HG02884 (cell line): ENCODE data around the gene COG1.

Experiments
- ATAC-seq: cut with Tn5 transposase; IDR thresholded peaks from one replicate; pipeline ENCODE4 v1.9.1; 2021; ENCODE audit warnings: mild to moderate bottlenecking, moderate library complexity; ENCODE audit not compliant: unreplicated experiment

The COG1 gene

GRCh38 chr17:73227944-73228343, 35.1 kb downstream of the COG1 start:
- no peak for ATAC-seq

GRCh38 chr17:73228748-73229236, 35.9 kb downstream of the COG1 start:
- ATAC-seq, result no peak

GRCh38 chr17:73230088-73230487, 37.2 kb downstream of the COG1 start:
- no peak for ATAC-seq

GRCh38 chr17:73231395-73231794, 38.5 kb downstream of the COG1 start:
- ATAC-seq, result no peak

GRCh38 chr17:73231841-73232586, 39.2 kb downstream of the COG1 start:
- ATAC-seq, result peak; percentile 75

GRCh38 chr17:73232587-73233373, 39.9 kb downstream of the COG1 start:
- ATAC-seq, result peak; percentile 23

GRCh38 chr17:73234736-73235135, 41.9 kb downstream of the COG1 start:
- ATAC-seq, result no peak

GRCh38 chr17:73237714-73238113, 44.9 kb downstream of the COG1 start:
- ATAC-seq, result no peak

- ATAC-seq, result no peak
Measured at GRCh38 chr17:73240561-73240960, 47.7 kb downstream of the COG1 start.

- no peak for ATAC-seq
Measured at GRCh38 chr17:73247726-73248125, 54.9 kb downstream of the COG1 start.

- ATAC-seq, result no peak
Measured at GRCh38 chr17:73248532-73248931, 55.7 kb downstream of the COG1 start.

GRCh38 chr17:73249700-73250099, 56.8 kb downstream of the COG1 start:
- ATAC-seq, result no peak

- no peak for ATAC-seq
Measured at GRCh38 chr17:73250851-73251640, 58.2 kb downstream of the COG1 start.

GRCh38 chr17:73251871-73252270, 59.0 kb downstream of the COG1 start:
- ATAC-seq, result no peak

- ATAC-seq, result no peak
Measured at GRCh38 chr17:73255671-73256181, 62.9 kb downstream of the COG1 start.

GRCh38 chr17:73256220-73256619, 63.4 kb downstream of the COG1 start:
- no peak for ATAC-seq

- ATAC-seq, result no peak
Measured at GRCh38 chr17:73257516-73257915, 64.7 kb downstream of the COG1 start.
